NCI-H1092 treated with DMSO at 0.1 percent for 48 hours (cell line): ENCODE results near the gene LGALS9.
A peak's percentile ranks its signal among the peaks of the same experiment; 100 is the strongest.
"Not testable (repeated sequence)": the region's sequence is repeated elsewhere in the genome, so short reads cannot be mapped to it uniquely, and the experiment has no call there.

Experiments
- DNase-seq: peaks from one replicate; lab custom pipeline; 2025; lab: John Stamatoyannopoulos, UW

LGALS9 gene

DNA sequence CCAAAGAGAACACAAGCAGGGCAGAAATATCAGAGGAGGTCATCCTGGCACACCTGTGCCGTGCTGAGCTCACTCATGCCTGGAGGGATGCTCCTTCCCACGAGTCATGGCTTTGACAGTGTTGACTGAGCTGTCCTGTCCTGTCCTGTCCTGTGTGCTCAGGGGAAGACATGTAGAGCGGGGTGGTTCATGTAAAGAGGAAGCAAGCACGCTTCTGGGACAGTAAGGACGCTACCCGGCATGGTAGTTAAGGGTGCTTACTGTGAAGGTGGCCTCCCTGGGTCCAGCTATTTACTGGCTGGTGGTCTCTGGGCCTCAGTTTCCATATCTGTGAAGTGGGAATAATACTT lies 398 bp downstream of the LGALS9 start:
- DNase-seq, result no peak

- DNase-seq, result no peak
Observed at GRCh38 chr17:27631897-27632725, 1.1 kb downstream of the LGALS9 start.

DNA sequence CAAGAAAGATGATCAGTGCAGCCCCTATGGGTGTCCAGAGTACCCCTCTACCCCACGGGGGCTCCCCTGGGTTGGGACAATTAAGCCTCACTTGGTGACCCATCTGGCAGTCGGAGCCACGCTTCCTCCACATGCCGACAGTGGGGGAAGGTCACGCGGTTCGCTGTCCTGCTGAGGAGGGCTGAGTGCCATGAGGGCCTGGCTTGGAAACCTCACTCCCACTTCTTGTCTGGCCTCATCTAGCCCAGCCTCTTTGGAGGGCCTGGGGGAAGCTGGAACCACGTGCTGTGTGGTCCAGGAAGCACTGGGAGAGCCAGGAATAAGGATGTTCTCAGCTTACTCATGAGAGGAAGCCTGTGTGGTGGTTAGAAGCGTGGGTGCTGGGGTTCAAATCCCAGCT lies 1.8 kb downstream of the LGALS9 start:
- not testable (repeated sequence) for DNase-seq

- no peak for DNase-seq
Observed at GRCh38 chr17:27633312-27634025, 2.5 kb downstream of the LGALS9 start.

DNA sequence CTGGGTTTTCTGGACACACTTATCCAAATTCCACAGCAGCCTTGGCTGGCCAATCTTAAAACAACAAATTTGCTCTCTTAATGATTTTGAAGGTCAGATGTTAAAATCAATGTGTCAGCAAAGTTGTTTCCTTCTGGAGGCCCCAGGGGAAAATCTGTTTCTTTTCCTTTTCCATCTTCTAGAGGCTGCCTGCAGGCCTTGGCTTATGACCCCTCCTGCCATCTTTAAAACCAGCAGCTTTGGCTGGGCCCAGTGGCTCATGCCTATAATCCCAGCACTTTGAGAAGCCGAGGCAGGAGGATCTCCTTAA lies 3.0 kb downstream of the LGALS9 start:
- DNase-seq, result no peak

- DNase-seq, result no peak
Observed at GRCh38 chr17:27634776-27635175, 3.8 kb downstream of the LGALS9 start.

DNA sequence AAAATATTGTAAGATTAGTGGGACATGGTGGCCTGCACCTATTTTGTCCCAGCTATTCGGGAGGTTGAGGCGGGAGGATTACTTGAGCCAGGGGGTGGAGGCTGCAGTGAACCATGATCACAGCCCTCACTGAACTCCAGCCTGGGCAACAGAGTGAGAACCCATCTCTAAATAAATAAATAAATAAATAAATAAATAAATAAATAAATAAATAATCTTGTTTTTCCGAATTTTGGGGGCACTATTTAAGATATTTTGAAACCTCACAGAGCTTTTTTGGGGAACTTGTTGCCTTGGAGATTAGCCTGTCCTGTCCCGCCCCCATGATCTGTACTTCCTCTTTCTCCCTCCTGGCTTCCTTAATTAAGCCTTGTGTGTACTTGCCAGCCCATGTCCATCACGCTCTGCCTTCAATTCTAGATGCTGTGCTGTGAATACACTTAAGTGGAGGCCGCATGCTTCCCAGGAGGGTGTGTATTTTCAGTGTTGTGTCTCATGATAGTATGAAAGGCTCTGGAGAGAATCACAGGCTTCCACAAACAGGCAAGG lies 4.4 kb downstream of the LGALS9 start:
- no peak for DNase-seq

GRCh38 chr17:27636005-27636520 lies 5.1 kb downstream of the LGALS9 start:
- DNase-seq, result not testable (repeated sequence)

DNA sequence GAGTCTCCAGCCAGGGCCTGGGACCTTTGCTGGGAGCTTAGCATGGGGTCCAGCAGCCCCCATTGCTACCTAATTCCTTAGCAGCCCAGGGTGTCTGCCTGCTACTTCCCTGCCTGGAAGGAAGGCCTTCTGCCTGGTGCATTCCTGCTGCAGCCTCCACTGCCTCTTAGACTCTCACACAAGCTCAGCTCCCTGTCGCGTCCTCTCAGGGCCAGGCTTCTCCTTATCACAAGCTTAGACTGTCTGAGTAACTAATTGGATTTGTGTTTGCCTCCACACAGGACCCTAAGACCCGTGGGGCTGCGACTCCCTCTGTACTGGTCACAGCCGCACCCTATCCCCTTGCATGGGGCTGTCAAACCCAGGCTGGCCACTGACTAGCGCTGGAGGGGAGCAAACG lies 6.8 kb downstream of the LGALS9 start:
- DNase-seq, result not testable (repeated sequence)

DNA sequence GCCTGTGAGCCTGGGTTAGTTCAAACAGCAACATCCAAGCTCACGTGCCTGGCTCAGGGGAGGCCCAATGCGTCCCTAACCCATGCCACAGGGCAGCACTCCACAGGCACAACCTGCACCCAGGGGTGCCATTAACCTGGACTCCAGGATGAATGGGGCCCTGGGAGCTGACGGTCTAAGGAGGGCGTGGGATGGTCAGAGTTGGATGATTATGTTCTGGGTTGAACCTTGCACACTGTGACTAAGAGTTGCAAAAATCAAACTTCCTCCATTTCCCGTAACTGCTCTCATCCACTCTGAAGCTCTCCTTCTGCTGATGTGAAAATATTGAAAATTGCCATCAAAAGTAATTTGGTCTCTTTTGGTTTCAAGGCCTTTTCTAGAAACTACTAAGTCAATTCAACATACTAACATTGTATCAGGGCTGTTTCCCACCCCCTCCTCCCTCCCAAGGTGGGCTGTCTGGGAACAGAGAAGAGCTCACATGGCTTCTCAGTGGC lies 7.5 kb downstream of the LGALS9 start:
- not testable (repeated sequence) for DNase-seq

DNA sequence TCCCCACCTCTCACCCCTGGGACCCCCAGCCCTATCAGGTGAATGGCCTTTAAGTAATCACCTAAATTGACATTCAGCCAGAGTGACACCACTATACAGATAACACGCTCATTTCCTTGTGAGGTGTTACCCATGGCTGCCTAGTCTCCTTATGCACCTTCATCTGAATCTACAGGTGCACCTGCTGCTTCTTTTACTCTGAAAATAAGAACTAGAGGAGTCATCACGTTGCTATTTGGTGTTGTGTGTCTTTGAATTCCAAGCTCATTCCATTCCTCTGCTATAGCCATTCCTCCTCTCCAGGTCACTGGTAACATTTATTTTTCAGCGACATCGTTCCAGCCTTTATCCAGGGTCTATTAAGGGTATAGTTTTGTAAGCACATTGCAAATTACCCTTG lies 9.8 kb downstream of the LGALS9 start:
- no peak for DNase-seq

GRCh38 chr17:27644586-27644985 lies 13.6 kb downstream of the LGALS9 start:
- no peak for DNase-seq

GRCh38 chr17:27645621-27646020 lies 14.6 kb downstream of the LGALS9 start:
- DNase-seq, result not testable (repeated sequence)

DNA sequence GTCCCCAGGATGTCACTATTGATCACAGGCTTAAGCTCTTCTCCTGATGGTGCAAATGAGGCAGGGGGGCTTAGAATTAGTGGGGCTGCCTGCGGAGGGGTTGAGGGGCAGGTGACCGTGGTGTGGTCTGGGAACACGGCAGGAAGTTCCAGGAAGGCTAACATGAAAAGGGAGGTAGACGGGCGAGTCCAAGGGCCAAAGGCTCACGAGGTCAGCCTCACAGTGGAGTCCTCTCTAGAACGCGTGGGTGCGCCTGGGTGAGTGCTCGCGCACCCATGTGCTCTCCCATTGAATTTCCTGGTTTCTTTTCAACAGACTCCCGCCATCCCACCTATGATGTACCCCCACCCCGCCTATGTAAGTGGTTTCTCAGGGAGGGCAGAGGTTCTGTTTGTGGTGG lies 15.2 kb downstream of the LGALS9 start:
- no peak for DNase-seq

- DNase-seq, result no peak
Observed at GRCh38 chr17:27647765-27648164, 16.8 kb downstream of the LGALS9 start.

DNA sequence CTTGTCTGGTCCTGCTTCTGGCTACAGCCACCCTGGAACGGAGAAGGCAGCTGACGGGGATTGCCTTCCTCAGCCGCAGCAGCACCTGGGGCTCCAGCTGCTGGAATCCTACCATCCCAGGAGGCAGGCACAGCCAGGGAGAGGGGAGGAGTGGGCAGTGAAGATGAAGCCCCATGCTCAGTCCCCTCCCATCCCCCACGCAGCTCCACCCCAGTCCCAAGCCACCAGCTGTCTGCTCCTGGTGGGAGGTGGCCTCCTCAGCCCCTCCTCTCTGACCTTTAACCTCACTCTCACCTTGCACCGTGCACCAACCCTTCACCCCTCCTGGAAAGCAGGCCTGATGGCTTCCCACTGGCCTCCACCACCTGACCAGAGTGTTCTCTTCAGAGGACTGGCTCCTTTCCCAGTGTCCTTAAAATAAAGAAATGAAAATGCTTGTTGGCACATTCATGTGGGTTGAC lies 18.2 kb downstream of the LGALS9 start:
- DNase-seq, result not testable (repeated sequence)

DNA sequence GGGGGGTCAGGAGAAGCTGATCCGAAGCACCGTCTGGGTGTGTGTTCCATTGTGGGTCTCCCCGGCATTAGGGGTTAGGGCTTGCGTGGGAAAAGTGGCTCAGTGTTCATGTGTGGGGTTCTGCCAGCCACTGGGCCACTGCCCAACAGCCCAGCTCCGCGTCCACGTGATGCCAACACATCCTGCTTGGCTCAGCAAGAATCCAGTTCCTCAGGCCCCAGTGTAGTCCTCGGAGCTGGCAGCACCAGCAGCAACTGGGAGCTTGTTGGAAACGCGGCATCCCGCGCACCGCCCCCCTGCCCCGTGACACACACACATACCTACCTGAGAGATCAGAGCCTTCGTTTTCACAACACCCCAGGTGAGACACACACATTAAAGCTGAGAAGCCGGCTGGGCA lies 18.9 kb downstream of the LGALS9 start:
- no peak for DNase-seq

GRCh38 chr17:27650836-27651235 lies 19.8 kb downstream of the LGALS9 start:
- DNase-seq, result no peak

DNA sequence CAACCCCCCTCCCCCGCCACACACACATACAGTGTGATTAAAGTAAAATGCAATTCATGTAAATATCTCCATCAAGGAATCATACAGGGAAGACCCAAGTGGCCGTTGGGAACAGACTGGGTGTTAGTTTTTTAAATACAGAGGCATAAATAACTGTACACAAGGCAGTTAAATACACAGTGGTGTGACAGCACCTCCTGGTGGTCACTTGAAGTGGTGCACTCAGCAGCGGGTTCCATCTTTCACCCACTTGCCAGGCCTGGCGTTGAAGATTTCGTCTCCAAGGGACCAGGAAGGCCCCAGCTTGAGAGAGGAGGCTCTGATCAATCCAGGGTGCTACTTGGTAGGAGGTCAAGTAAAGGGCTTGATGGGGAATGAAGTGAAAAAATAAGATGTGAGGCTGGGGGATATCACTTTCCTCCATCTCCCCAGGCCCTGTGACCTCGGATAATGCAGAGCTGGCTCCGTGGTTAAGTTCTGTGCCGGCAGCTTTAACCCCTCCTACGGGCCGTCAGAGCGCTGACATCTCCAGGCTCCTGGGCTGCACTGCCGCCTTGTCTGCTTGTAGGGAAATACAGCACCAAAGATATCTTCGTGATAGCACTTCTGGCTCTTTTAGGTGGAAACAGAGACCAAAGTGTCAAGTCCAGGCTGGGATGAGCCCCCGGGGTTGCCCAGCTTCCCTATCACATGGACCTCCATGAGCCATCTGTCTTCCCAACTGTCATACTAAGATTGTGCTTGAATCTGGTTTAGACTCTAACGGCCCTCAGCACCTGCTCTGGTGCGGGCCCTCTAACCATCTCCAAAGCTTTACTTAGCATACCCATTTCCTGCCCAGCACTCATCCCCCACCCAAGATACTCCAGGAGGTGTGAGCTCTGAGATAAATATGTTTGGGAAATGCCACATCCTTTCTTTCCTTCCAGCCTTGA lies 20.7 kb downstream of the LGALS9 start:
- peak; percentile 12 for DNase-seq

DNA sequence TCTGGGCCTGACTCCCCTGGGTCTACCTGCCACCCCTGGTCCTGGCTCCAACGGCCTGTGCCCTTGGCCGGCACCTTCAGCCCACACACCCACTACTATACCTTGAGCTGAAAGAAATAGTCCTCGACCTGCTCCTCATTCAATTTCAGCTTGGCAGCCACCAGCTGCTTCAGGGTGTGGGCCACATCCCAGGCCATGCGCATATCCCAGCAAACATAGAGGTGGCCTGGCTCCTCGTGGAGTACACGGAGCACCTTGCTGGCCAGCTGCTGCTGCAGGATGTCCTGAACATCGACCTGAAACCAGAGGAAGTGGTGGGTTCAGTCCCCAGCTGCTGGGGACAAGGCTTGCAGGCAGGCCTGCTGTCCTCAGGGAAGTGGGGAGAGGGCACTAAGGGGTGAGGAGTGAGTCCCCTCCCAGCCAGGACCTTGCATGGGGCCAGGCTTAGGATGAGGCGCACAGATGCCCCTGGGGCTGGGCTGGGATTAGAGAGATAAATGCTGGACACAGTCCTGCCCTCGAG lies 22.5 kb downstream of the LGALS9 start:
- DNase-seq, result not testable (repeated sequence)

- DNase-seq, result no peak
Observed at GRCh38 chr17:27654136-27654535, 23.1 kb downstream of the LGALS9 start.
